Muscle layer of colon (tissue), 2 donors: ENCODE measurements around the gene CMIP.

Experiments used
- H3K27ac ChIP-seq: one replicate; pipeline ENCODE4 v1.7.0; 2013; ENCODE audit warnings: low read depth, mild to moderate bottlenecking, low read length, moderate library complexity
- H3K27me3 ChIP-seq, 2 donors: one replicate each; pipeline ENCODE4 v1.7.0; 2013; ENCODE audit warnings: low read length in 2 of 2, mild to moderate bottlenecking in 2 of 2; ENCODE audit not compliant: insufficient read depth in 2 of 2, control insufficient read depth in 1 of 2
- H3K36me3 ChIP-seq: one replicate; pipeline ENCODE4 v1.7.0; 2013; ENCODE audit warnings: mild to moderate bottlenecking, low read length; ENCODE audit not compliant: insufficient read depth
- H3K4me1 ChIP-seq: one replicate; pipeline ENCODE4 v1.7.0; 2013; ENCODE audit warnings: mild to moderate bottlenecking, low read length; ENCODE audit not compliant: insufficient read depth
- H3K4me3 ChIP-seq, 2 donors: one replicate each; pipeline ENCODE4 v1.7.0; 2013; ENCODE audit warnings: low read length in 2 of 2, low read depth in 1 of 2, mild to moderate bottlenecking in 1 of 2, moderate library complexity in 1 of 2
- H3K9ac ChIP-seq: one replicate; pipeline ENCODE4 v1.7.0; 2013; ENCODE audit warnings: low read length
- H3K9me3 ChIP-seq: one replicate; pipeline ENCODE4 v1.7.0; 2013; ENCODE audit warnings: mild to moderate bottlenecking, low read length
- donor health status: abdominal sarcoma.
- donor health status: Adenocarcinoma of cecum.

Gene CMIP

GRCh38 chr16:81566086-81567007 is 121.7 kb downstream of the CMIP start:
- H3K36me3 ChIP-seq: no peaks in the 10 kb centered on the region
- no peaks in the 10 kb centered on the region for H3K9me3 ChIP-seq
- H3K4me1 ChIP-seq: peaks cover 14% of the 10 kb centered on the region
- no peaks in the 10 kb centered on the region for H3K27me3 ChIP-seq
- H3K27ac ChIP-seq: no peak overlapping the region
- H3K9ac ChIP-seq: no peak overlapping the region
- H3K4me3 ChIP-seq: no peak overlapping the region

GRCh38 chr16:81567087-81567486 is 122.5 kb downstream of the CMIP start:
- no peaks in the 10 kb centered on the region for H3K9me3 ChIP-seq
- peaks cover 14% of the 10 kb centered on the region for H3K4me1 ChIP-seq
- H3K27me3 ChIP-seq: no peaks in the 10 kb centered on the region
- H3K4me3 ChIP-seq: no peak overlapping the region
- no peak overlapping the region for H3K9ac ChIP-seq
- no peak overlapping the region for H3K27ac ChIP-seq
- H3K36me3 ChIP-seq: no peaks in the 10 kb centered on the region

GRCh38 chr16:81567987-81568748 is 123.6 kb downstream of the CMIP start:
- Histone ChIP-seq H3K4me3 (no peak overlapping the region), H3K36me3 (no peaks in the 10 kb centered on the region), H3K4me1 (peaks cover 14% of the 10 kb centered on the region), H3K27me3 (no peaks in the 10 kb centered on the region), H3K9me3 (no peaks in the 10 kb centered on the region), H3K27ac (no peak overlapping the region), H3K9ac (no peak overlapping the region)

- Histone ChIP-seq H3K9ac (no peak overlapping the region), H3K27ac (no peak overlapping the region), H3K4me1 (peaks cover 14% of the 10 kb centered on the region), H3K27me3 (no peaks in the 10 kb centered on the region), H3K9me3 (no peaks in the 10 kb centered on the region), H3K4me3 (no peak overlapping the region), H3K36me3 (no peaks in the 10 kb centered on the region)
Observed at GRCh38 chr16:81568749-81569087, 124.1 kb downstream of the CMIP start.

GRCh38 chr16:81569361-81570034 is 124.9 kb downstream of the CMIP start:
- Histone ChIP-seq H3K4me1 (peaks cover 9% of the 10 kb centered on the region), H3K9ac (no peak overlapping the region), H3K36me3 (no peaks in the 10 kb centered on the region), H3K9me3 (no peaks in the 10 kb centered on the region), H3K27me3 (no peaks in the 10 kb centered on the region), H3K4me3 (no peak overlapping the region), H3K27ac (no peak overlapping the region)

- peaks cover 8% of the 10 kb centered on the region for H3K4me1 ChIP-seq
- H3K9ac ChIP-seq: no peak overlapping the region
- no peaks in the 10 kb centered on the region for H3K27me3 ChIP-seq
- H3K9me3 ChIP-seq: no peaks in the 10 kb centered on the region
- H3K4me3 ChIP-seq: no peak overlapping the region
- no peak overlapping the region for H3K27ac ChIP-seq
- H3K36me3 ChIP-seq: no peaks in the 10 kb centered on the region
Observed at GRCh38 chr16:81570151-81570846, 125.7 kb downstream of the CMIP start.

GRCh38 chr16:81571175-81571574 is 126.6 kb downstream of the CMIP start:
- Histone ChIP-seq H3K4me1 (peaks cover 8% of the 10 kb centered on the region), H3K9me3 (no peaks in the 10 kb centered on the region), H3K9ac (no peak overlapping the region), H3K4me3 (no peak overlapping the region), H3K27me3 (no peaks in the 10 kb centered on the region), H3K36me3 (no peaks in the 10 kb centered on the region), H3K27ac (no peak overlapping the region)

- Histone ChIP-seq H3K27me3 (no peaks in the 10 kb centered on the region), H3K4me1 (peaks cover 8% of the 10 kb centered on the region), H3K9me3 (no peaks in the 10 kb centered on the region), H3K27ac (no peak overlapping the region), H3K9ac (no peak overlapping the region), H3K36me3 (no peaks in the 10 kb centered on the region), H3K4me3 (no peak overlapping the region)
Observed at GRCh38 chr16:81571592-81572385, 127.2 kb downstream of the CMIP start.

GRCh38 chr16:81572386-81573144 is 128.0 kb downstream of the CMIP start:
- Histone ChIP-seq H3K9ac (no peak overlapping the region), H3K4me3 (no peak overlapping the region), H3K9me3 (no peaks in the 10 kb centered on the region), H3K27me3 (no peaks in the 10 kb centered on the region), H3K4me1 (peaks cover 8% of the 10 kb centered on the region), H3K36me3 (no peaks in the 10 kb centered on the region), H3K27ac (no peak overlapping the region)

GRCh38 chr16:81573533-81574020 is 129.0 kb downstream of the CMIP start:
- Histone ChIP-seq H3K4me1 (peaks cover 4% of the 10 kb centered on the region), H3K27me3 (no peaks in the 10 kb centered on the region), H3K36me3 (no peaks in the 10 kb centered on the region), H3K9ac (no peak overlapping the region), H3K27ac (no peak overlapping the region), H3K9me3 (no peaks in the 10 kb centered on the region), H3K4me3 (no peak overlapping the region)
